22Rv1 (cell line): Measurements from ENCODE around the gene HRAS.

Experiments
- H3K27ac ChIP-seq: fragments of 450-650 bp; 2 replicates; pipeline ENCODE4 v1.5.1; 2017
- ZFX ChIP-seq: fragments of 450-650 bp; IDR thresholded peaks from 2 replicates; pipeline ENCODE4 v1.6.1; 2017; ENCODE audit warnings: antibody characterized with exemption, borderline replicate concordance
- TF ChIP-seq, protein P1 (sequence below): fragments of 450-650 bp; IDR thresholded peaks from 2 replicates; pipeline ENCODE4 v1.5.1; 2017; ENCODE audit warnings: mild to moderate bottlenecking

Gene HRAS

DNA sequence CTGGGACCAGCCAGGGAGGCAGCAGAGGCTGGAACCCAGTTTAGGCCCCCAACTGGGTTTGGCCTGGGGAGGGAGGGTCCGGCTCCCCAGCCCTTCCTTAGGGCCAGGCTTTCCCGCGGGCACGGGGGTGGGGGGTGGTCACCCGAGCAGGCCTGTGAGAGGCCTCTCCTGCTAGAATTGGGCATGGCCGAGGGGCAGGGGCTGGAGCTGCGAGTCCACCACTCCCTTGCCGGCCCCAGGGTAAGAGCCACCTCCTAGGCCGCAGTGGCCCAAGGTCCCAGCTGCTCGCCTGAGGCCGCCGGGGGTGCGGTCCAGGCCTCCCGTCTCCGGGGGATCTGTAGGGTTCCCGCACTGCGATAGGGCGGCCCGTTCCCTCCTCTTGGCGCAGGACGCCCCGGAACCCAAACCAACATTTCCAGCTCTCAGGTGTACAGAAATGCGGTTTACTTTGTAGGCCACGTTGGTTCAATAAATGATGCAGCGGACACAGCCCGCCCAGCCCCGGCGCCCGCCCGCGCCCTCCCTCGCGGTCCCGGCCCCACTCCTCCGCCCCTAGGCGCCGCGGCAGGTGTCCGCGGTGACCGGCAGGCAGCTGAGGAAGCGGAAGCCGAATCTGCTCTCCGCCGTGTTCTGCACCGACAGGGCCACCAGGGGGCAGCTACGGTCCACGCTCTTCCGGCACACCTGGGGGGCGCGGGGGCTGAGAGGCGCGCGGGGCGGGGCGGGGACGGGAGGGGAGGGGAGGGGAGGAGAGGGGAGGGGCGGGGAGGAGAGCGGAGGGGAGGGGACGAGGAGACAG lies 19.3 kb upstream of the HRAS start:
- TF ChIP-seq, protein P1, sequence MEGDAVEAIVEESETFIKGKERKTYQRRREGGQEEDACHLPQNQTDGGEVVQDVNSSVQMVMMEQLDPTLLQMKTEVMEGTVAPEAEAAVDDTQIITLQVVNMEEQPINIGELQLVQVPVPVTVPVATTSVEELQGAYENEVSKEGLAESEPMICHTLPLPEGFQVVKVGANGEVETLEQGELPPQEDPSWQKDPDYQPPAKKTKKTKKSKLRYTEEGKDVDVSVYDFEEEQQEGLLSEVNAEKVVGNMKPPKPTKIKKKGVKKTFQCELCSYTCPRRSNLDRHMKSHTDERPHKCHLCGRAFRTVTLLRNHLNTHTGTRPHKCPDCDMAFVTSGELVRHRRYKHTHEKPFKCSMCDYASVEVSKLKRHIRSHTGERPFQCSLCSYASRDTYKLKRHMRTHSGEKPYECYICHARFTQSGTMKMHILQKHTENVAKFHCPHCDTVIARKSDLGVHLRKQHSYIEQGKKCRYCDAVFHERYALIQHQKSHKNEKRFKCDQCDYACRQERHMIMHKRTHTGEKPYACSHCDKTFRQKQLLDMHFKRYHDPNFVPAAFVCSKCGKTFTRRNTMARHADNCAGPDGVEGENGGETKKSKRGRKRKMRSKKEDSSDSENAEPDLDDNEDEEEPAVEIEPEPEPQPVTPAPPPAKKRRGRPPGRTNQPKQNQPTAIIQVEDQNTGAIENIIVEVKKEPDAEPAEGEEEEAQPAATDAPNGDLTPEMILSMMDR: peak; percentile 75
- TF ChIP-seq ZFX: no peak

DNA sequence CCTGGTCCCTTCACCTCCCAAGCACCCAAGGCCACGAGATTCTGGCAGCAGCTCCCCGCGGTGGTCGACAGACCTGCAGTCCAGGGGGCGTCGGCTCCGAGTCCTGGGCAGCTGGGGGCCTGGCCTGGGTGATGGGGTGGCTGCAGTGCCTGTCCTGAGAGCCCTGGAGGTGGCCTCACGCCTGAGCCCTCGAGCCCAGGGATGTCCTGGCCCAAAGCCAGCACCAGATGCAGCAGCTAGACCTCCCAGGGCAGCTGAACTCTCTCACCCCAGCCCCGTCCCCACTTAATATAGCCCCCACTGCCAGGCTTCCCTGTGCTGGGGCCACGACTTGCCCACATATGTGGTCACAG lies 18.6 kb upstream of the HRAS start:
- TF ChIP-seq, protein P1: no peak
- TF ChIP-seq ZFX: no peak
- H3K27ac ChIP-seq: peak overlapping the region; percentile 76

More for the DNA sequence above, 19.3 kb upstream of the HRAS start:
- H3K27ac ChIP-seq: peak overlapping the region; percentile 76

DNA sequence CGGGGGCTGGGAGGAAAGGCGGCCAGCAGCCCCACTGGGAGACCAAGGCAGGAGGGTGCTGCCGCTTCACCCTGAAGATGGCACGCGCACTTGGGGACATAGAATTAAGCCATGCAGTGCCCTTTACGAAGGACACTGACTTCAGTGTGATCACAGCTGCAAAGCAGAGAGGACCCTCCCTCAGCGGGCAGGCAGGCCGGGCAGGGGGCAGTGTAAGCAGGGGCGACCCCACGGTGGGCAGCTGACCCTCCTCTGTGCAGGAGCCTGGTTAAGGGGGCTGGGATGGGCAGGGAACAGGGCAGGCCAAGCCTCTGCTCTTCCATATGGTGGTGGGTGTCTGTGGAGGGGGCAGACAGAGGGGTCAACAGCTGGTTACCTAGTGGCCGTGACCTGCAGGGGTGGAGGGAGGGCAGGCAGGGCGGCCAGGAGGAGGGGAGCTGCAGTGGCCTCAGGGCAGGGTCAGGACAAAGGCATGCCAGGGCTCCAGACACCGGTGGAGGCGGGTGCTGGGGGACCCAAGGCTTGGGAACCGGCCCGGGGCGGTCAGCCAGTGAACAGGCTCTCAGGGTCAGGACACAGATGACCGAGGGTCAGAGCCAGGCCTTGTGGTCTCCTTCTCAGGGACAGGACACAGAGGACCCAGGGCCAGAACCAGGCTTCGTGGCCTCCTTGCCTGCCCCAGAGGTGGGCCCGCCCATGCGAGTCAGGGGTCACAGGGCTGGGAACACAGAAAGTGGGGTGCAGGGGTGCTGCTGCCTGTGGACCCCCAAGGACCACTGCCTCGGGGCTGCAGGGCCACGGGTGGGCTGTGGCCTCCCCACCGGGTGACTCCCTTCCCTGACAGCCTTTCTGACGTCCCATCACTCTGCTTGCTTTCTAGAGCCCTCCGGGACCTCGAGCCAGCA lies 18.0 kb upstream of the HRAS start:
- H3K27ac ChIP-seq: peak overlapping the region; percentile 76; the same call in 1 of the 2 replicates
- TF ChIP-seq, protein P1: no peak
- no peak for TF ChIP-seq ZFX

DNA sequence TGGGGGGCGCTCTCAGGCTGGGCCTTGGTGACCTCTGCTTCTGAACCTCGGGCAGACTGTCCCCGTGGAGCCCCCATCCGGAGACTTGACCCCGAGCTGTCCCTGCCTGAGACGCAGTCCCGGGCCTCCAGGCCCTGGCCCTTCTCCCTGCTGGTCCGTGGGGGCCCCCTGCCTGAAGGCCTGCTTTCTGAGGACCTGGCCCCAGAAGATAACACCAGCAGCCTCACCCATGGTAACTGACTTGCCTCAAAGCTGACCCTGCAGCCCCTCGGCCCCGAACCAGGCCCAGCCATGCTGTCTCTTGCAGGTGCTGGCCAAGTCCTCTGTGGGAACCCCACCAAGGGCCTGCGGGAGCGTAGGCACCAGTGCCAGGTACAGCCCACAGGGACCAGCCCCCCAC lies 16.2 kb upstream of the HRAS start:
- no peak overlapping the region for H3K27ac ChIP-seq
- TF ChIP-seq, protein P1: no peak
- TF ChIP-seq ZFX: no peak

DNA sequence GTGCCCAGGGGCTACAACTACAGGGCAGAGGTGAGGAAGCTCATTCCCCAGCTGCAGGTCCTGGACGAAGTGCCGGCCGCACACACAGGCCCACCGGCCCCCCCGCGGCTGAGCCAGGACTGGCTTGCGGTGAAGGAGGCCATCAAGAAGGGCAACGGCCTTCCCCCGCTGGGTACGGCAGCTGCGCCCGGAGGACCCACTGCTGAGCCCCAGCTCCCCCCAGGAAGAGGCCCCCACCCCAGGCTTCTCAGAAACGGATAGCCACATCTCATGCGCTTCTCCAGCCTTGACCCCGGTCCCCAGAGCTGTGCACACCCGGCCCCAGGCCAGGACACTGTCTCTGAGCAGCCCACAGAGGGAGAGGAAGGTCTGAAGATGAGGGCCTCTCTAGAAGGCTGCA lies 15.8 kb upstream of the HRAS start:
- TF ChIP-seq ZFX: no peak
- TF ChIP-seq, protein P1: no peak
- H3K27ac ChIP-seq: no peak overlapping the region

DNA sequence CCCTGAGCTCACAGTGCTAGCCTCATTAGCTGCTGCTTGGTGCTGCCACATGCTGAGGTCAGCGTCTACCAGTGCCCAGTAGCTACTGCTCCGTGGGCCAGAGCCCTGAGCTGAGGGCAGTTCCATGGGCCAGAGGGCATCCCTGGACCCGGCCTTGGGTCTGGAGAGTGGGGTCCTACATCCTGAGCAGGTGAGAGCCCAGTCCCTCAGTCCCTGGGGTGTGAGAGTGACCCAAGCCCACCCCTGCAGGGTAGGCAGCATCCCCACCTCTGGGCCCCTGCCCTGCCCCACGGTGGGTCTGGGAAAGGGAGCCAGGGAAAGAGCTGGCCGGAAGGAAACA lies 15.3 kb upstream of the HRAS start:
- TF ChIP-seq, protein P1: no peak
- TF ChIP-seq ZFX: no peak
- no peak overlapping the region for H3K27ac ChIP-seq
